Fibroblast of upper back skin (primary cell): ENCODE measurements around the gene PPP2R5C.

Experiments
- DNase-seq: peaks from one replicate; pipeline ENCODE4 v3.0.0-alpha.2; 2013

PPP2R5C gene

GRCh38 chr14:101893759-101894158 is 132.2 kb downstream of the PPP2R5C start:
- no peak for DNase-seq

- DNase-seq, result no peak
Measured at GRCh38 chr14:101894365-101895081, 133.0 kb downstream of the PPP2R5C start.

- DNase-seq, result no peak
Measured at GRCh38 chr14:101895256-101895655, 133.7 kb downstream of the PPP2R5C start.

GRCh38 chr14:101897326-101897725 is 135.8 kb downstream of the PPP2R5C start:
- no peak for DNase-seq

- no peak for DNase-seq
Measured at GRCh38 chr14:101898416-101898815, 136.9 kb downstream of the PPP2R5C start.

GRCh38 chr14:101899263-101899662 is 137.8 kb downstream of the PPP2R5C start:
- no peak for DNase-seq

GRCh38 chr14:101900253-101900652 is 138.7 kb downstream of the PPP2R5C start:
- DNase-seq, result no peak

- no peak for DNase-seq
Measured at GRCh38 chr14:101903111-101903561, 141.6 kb downstream of the PPP2R5C start.

GRCh38 chr14:101905614-101906013 is 144.1 kb downstream of the PPP2R5C start:
- no peak for DNase-seq

GRCh38 chr14:101906645-101907044 is 145.1 kb downstream of the PPP2R5C start:
- no peak for DNase-seq

- DNase-seq, result no peak
Measured at GRCh38 chr14:101907619-101908018, 146.1 kb downstream of the PPP2R5C start.

GRCh38 chr14:101908795-101909194 is 147.3 kb downstream of the PPP2R5C start:
- no peak for DNase-seq

GRCh38 chr14:101909371-101910096 is 148.0 kb downstream of the PPP2R5C start:
- DNase-seq, result no peak

GRCh38 chr14:101912841-101913240 is 151.3 kb downstream of the PPP2R5C start:
- no peak for DNase-seq

- DNase-seq, result no peak
Measured at GRCh38 chr14:101914083-101914482, 152.6 kb downstream of the PPP2R5C start.

- no peak for DNase-seq
Measured at GRCh38 chr14:101915871-101916815, 154.6 kb downstream of the PPP2R5C start.

GRCh38 chr14:101916816-101917412 is 155.4 kb downstream of the PPP2R5C start:
- no peak for DNase-seq

- no peak for DNase-seq
Measured at GRCh38 chr14:101917413-101918017, 156.0 kb downstream of the PPP2R5C start.

- no peak for DNase-seq
Measured at GRCh38 chr14:101918065-101918989, 156.8 kb downstream of the PPP2R5C start.

- DNase-seq, result no peak
Measured at GRCh38 chr14:101920271-101920670, 158.8 kb downstream of the PPP2R5C start.

GRCh38 chr14:101922866-101923265 is 161.4 kb downstream of the PPP2R5C start:
- DNase-seq, result no peak
